ENCODE measurements around the gene ADGRG6.
"Not testable (repeated sequence)": the region's sequence is repeated elsewhere in the genome, so short reads cannot be mapped to it uniquely, and the experiment has no call there.

ADGRG6 gene

GRCh38 chr6:142334294-142334693 lies 32.5 kb downstream of the ADGRG6 start:
- 94% methylated on average over 2 of the region's 2 CpGs for WGBS
- Histone ChIP-seq H3K4me1 (ENCODE audit: insufficient read depth, low read length) (peaks cover 23% of the 10 kb centered on the region), H3K9me3 (ENCODE audit: insufficient read depth, low read depth, low read length) (no peaks in the 10 kb centered on the region), H3K27ac (ENCODE audit: low read depth, low read length) (no peak overlapping the region), H3K4me3 (ENCODE audit: low read length) (no peak overlapping the region), H3K27me3 (ENCODE audit: insufficient read depth, low read length) (no peaks in the 10 kb centered on the region), H3K9ac (ENCODE audit: low read depth, low read length) (no peak overlapping the region), H3K36me3 (ENCODE audit: insufficient read depth, low read length) (no peaks in the 10 kb centered on the region)

DNA sequence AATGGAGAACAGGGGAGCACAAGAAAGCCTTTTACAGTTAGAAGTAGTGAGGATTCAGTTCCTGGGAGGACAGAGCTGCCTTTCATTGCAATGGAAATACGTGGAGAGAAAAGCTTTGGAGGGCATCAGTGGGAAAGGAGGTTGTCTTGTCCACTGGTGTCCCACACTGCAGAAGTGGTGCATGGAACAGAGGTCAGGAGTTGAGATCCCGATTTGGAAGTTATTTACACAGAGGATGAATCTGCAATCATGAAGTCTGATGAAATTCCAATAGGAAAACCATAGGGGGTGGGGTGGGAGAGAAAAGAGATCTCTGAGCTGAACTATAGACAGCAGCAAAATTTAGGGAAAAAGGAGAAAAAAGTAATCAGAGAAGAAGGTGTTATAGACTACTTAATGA lies 33.6 kb downstream of the ADGRG6 start:
- Histone ChIP-seq H3K4me3 (ENCODE audit: low read length) (no peak overlapping the region), H3K36me3 (ENCODE audit: insufficient read depth, low read length) (no peaks in the 10 kb centered on the region), H3K27ac (ENCODE audit: low read depth, low read length) (no peak overlapping the region), H3K4me1 (ENCODE audit: insufficient read depth, low read length) (peaks cover 23% of the 10 kb centered on the region), H3K9ac (ENCODE audit: low read depth, low read length) (no peak overlapping the region), H3K9me3 (ENCODE audit: insufficient read depth, low read depth, low read length) (no peaks in the 10 kb centered on the region), H3K27me3 (ENCODE audit: insufficient read depth, low read length) (no peaks in the 10 kb centered on the region)
- WGBS: 88% methylated on average over 2 of the region's 2 CpGs

DNA sequence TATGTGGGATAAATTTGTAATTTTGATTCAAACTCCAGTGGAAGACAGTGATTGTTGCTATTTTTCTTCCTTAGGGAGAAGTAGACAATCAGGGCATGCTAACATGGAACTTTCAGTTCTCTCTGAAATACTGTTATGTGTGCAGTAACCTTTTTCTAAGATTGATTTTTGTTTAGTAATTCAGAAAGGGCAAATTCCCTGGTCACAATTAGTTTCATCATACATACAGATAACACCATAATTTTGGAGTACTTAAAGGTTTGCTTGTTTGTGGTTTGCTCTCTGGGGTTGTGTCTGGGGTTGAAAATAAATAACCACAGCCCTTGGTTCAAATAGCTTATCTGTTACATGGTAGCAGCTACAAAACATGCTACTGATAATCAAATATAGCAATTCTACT lies 34.4 kb downstream of the ADGRG6 start:
- Histone ChIP-seq H3K9ac (ENCODE audit: low read depth, low read length) (no peak overlapping the region), H3K9me3 (ENCODE audit: insufficient read depth, low read depth, low read length) (no peaks in the 10 kb centered on the region), H3K27ac (ENCODE audit: low read depth, low read length) (no peak overlapping the region), H3K4me1 (ENCODE audit: insufficient read depth, low read length) (peaks cover 16% of the 10 kb centered on the region), H3K36me3 (ENCODE audit: insufficient read depth, low read length) (no peaks in the 10 kb centered on the region), H3K27me3 (ENCODE audit: insufficient read depth, low read length) (no peaks in the 10 kb centered on the region), H3K4me3 (ENCODE audit: low read length) (no peak overlapping the region)

GRCh38 chr6:142336787-142337186 lies 35.0 kb downstream of the ADGRG6 start:
- 98% methylated on average over 3 of the region's 3 CpGs for WGBS
- Histone ChIP-seq H3K4me3 (ENCODE audit: low read length) (no peak overlapping the region), H3K9me3 (ENCODE audit: insufficient read depth, low read depth, low read length) (no peaks in the 10 kb centered on the region), H3K36me3 (ENCODE audit: insufficient read depth, low read length) (no peaks in the 10 kb centered on the region), H3K9ac (ENCODE audit: low read depth, low read length) (no peak overlapping the region), H3K4me1 (ENCODE audit: insufficient read depth, low read length) (peaks cover 10% of the 10 kb centered on the region), H3K27me3 (ENCODE audit: insufficient read depth, low read length) (no peaks in the 10 kb centered on the region), H3K27ac (ENCODE audit: low read depth, low read length) (no peak overlapping the region)

- no peaks in the 10 kb centered on the region for H3K36me3 ChIP-seq (ENCODE audit: insufficient read depth, low read length)
- H3K4me1 ChIP-seq (ENCODE audit: insufficient read depth, low read length): peaks cover 8% of the 10 kb centered on the region; the same call in 1 of the 2 replicates
- no peak overlapping the region for H3K4me3 ChIP-seq (ENCODE audit: low read length)
- WGBS: 100% methylated on average over 2 of the region's 2 CpGs
- no peak overlapping the region for H3K9ac ChIP-seq (ENCODE audit: low read depth, low read length)
- H3K27me3 ChIP-seq (ENCODE audit: insufficient read depth, low read length): no peaks in the 10 kb centered on the region
- no peak overlapping the region for H3K27ac ChIP-seq (ENCODE audit: low read depth, low read length)
- H3K9me3 ChIP-seq (ENCODE audit: insufficient read depth, low read depth, low read length): no peaks in the 10 kb centered on the region
Observed at GRCh38 chr6:142339113-142339512, 37.3 kb downstream of the ADGRG6 start.

GRCh38 chr6:142339968-142340658 lies 38.3 kb downstream of the ADGRG6 start:
- no peaks in the 10 kb centered on the region for H3K36me3 ChIP-seq (ENCODE audit: insufficient read depth, low read length)
- H3K9me3 ChIP-seq (ENCODE audit: insufficient read depth, low read depth, low read length): no peaks in the 10 kb centered on the region
- no peak overlapping the region for H3K4me3 ChIP-seq (ENCODE audit: low read length)
- no peak overlapping the region for H3K9ac ChIP-seq (ENCODE audit: low read depth, low read length)
- peaks cover 8% of the 10 kb centered on the region; the same call in 1 of the 2 replicates for H3K4me1 ChIP-seq (ENCODE audit: insufficient read depth, low read length)
- H3K27me3 ChIP-seq (ENCODE audit: insufficient read depth, low read length): no peaks in the 10 kb centered on the region
- no peak overlapping the region for H3K27ac ChIP-seq (ENCODE audit: low read depth, low read length)
- WGBS: 93% methylated on average over 1 of the region's 1 CpG

DNA sequence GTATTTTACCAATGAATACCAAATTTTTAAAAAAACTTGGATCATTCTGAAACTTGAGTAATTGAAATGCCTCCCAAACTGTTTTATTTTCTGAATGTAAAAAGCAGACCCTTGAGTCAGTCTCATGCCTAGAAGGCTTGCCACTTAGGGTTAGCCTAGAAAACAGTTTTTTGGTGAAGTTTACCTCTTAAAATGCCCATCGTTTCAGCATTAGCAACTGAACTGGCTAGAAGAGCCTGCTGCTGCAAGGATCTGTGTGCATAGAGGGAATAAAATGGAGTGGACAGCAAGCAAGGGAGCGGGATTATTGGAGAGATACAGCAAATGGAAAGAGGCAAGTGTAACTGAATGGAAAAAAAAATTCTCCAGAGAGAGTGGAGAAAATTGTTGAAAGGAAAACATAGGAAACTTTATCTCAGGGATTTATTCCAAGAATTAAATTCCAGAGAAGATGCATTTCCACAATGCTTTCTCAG lies 40.1 kb downstream of the ADGRG6 start:
- H3K9me3 ChIP-seq (ENCODE audit: insufficient read depth, low read depth, low read length): no peaks in the 10 kb centered on the region
- no peak overlapping the region for H3K27ac ChIP-seq (ENCODE audit: low read depth, low read length)
- no peaks in the 10 kb centered on the region for H3K36me3 ChIP-seq (ENCODE audit: insufficient read depth, low read length)
- H3K27me3 ChIP-seq (ENCODE audit: insufficient read depth, low read length): no peaks in the 10 kb centered on the region
- 95% methylated on average over 2 of the region's 2 CpGs for WGBS
- no peak overlapping the region for H3K9ac ChIP-seq (ENCODE audit: low read depth, low read length)
- H3K4me3 ChIP-seq (ENCODE audit: low read length): no peak overlapping the region
- peaks cover 8% of the 10 kb centered on the region; the same call in 1 of the 2 replicates for H3K4me1 ChIP-seq (ENCODE audit: insufficient read depth, low read length)

DNA sequence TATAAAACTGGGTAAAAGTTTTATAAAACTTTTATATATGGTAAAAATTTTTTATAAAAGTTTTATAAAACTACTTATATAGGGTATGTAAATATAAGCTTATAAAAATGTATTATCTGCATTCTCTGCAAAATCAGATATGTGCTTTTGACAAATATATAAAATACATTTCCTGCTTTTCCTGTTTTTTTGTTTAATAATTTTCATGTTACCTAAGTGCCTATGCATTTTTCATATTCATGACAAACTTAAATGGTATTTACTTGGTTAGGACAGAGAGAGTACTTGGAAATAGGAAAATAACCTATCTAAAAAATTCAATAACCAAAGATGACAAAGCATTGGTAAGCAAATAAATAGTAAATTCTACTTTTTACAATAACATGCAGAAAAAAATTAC lies 41.2 kb downstream of the ADGRG6 start:
- Histone ChIP-seq H3K27ac (ENCODE audit: low read depth, low read length) (no peak overlapping the region), H3K27me3 (ENCODE audit: insufficient read depth, low read length) (no peaks in the 10 kb centered on the region), H3K4me1 (ENCODE audit: insufficient read depth, low read length) (peaks cover 8% of the 10 kb centered on the region; the same call in 1 of the 2 replicates), H3K36me3 (ENCODE audit: insufficient read depth, low read length) (no peaks in the 10 kb centered on the region), H3K9ac (ENCODE audit: low read depth, low read length) (no peak overlapping the region), H3K9me3 (ENCODE audit: insufficient read depth, low read depth, low read length) (no peaks in the 10 kb centered on the region), H3K4me3 (ENCODE audit: low read length) (no peak overlapping the region)

DNA sequence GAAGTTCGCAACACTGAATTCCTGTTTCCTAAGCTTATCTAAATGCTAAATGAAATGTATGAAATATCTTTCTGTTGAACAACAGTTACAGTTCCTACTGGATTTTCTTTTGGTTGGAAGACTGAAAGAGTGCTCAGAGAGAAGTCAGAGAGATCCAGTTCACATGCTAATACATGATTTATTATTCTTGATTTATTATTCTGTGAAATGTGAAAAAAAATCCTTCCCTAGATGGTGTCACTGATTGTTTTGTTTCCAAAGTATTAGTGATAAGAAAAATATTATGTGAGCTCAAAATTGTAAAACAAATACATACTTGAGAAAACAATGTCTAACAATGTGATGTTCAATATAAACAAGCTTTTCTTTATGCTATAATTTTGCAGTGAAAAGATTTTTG lies 42.1 kb downstream of the ADGRG6 start:
- H3K9me3 ChIP-seq (ENCODE audit: insufficient read depth, low read depth, low read length): no peaks in the 10 kb centered on the region
- H3K27me3 ChIP-seq (ENCODE audit: insufficient read depth, low read length): no peaks in the 10 kb centered on the region
- 93% methylated on average over 1 of the region's 1 CpG for WGBS
- no peak overlapping the region for H3K27ac ChIP-seq (ENCODE audit: low read depth, low read length)
- H3K4me3 ChIP-seq (ENCODE audit: low read length): no peak overlapping the region
- peaks cover 8% of the 10 kb centered on the region; the same call in 1 of the 2 replicates for H3K4me1 ChIP-seq (ENCODE audit: insufficient read depth, low read length)
- H3K36me3 ChIP-seq (ENCODE audit: insufficient read depth, low read length): no peaks in the 10 kb centered on the region
- no peak overlapping the region for H3K9ac ChIP-seq (ENCODE audit: low read depth, low read length)

GRCh38 chr6:142345261-142345660 lies 43.5 kb downstream of the ADGRG6 start:
- Histone ChIP-seq H3K4me3 (ENCODE audit: low read length) (no peak overlapping the region), H3K36me3 (ENCODE audit: insufficient read depth, low read length) (no peaks in the 10 kb centered on the region)
- WGBS: 100% methylated on average over 1 of the region's 1 CpG

DNA sequence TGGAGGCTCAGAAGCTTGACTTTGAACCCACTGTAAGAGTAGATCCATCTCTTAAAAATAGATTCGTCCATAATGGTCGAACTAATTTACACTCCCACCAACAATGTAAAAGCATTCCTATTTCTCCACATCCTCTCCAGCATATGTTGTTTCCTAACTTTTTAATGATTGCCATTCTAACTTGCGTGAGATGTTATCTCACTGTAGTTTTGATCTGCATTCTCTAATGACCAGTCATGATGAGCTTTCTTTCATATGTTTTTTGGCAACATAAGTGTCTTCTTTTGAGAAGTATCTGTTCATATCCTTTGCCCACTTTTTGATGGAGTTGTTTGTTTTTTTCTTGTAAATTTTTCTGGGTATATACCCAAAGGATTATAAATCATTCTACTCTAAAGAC lies 44.4 kb downstream of the ADGRG6 start:
- WGBS: 91% methylated on average over 3 of the region's 3 CpGs
- H3K9me3 ChIP-seq (ENCODE audit: insufficient read depth, low read depth, low read length); H3K4me1 ChIP-seq (ENCODE audit: insufficient read depth, low read length); H3K27me3 ChIP-seq (ENCODE audit: insufficient read depth, low read length); H3K9ac ChIP-seq (ENCODE audit: low read depth, low read length); H3K36me3 ChIP-seq (ENCODE audit: insufficient read depth, low read length); H3K4me3 ChIP-seq (ENCODE audit: low read length); H3K27ac ChIP-seq (ENCODE audit: low read depth, low read length): not testable (repeated sequence)

More at GRCh38 chr6:142345261-142345660, 43.5 kb downstream of the ADGRG6 start:
- H3K27ac ChIP-seq (ENCODE audit: low read depth, low read length): no peak overlapping the region
- H3K9ac ChIP-seq (ENCODE audit: low read depth, low read length): no peak overlapping the region
- no peaks in the 10 kb centered on the region for H3K27me3 ChIP-seq (ENCODE audit: insufficient read depth, low read length)
- H3K9me3 ChIP-seq (ENCODE audit: insufficient read depth, low read depth, low read length): no peaks in the 10 kb centered on the region
- H3K4me1 ChIP-seq (ENCODE audit: insufficient read depth, low read length): peaks cover 1% of the 10 kb centered on the region; the same call in 1 of the 2 replicates

Measured in HUES64 (cell line).